DOHH2 (cell line): ENCODE results near the gene MORN3.

Experiments
- H3F3A ChIP-seq: fragments of 200-600 bp; sonication (generic), shearing (Covaris generic); 2 replicates; pipeline ENCODE4 v1.6.0; 2016; ENCODE audit warnings: antibody characterized with exemption, mild to moderate bottlenecking; ENCODE audit not compliant: control insufficient read depth, insufficient read depth
- H3K27ac ChIP-seq: fragments of 200-600 bp; sonication (generic); 2 replicates; pipeline ENCODE4 v1.5.1; 2014; ENCODE audit warnings: low read depth, mild to moderate bottlenecking, low read length, moderate library complexity
- H3K27me3 ChIP-seq: fragments of 200-600 bp; sonication (generic); 2 replicates; pipeline ENCODE4 v1.6.1; 2014; ENCODE audit warnings: mild to moderate bottlenecking, low read length, mixed read lengths; ENCODE audit not compliant: control insufficient read depth
- H3K36me3 ChIP-seq: fragments of 200-600 bp; sonication (generic); 2 replicates; pipeline ENCODE4 v1.6.1; 2014; ENCODE audit warnings: mild to moderate bottlenecking, low read length, moderate library complexity, mixed read lengths; ENCODE audit not compliant: control insufficient read depth
- H3K4me1 ChIP-seq: fragments of 200-600 bp; sonication (generic); 2 replicates; pipeline ENCODE4 v1.6.1; 2014; ENCODE audit warnings: mild to moderate bottlenecking, low read length, mixed read lengths; ENCODE audit not compliant: control insufficient read depth
- H3K4me2 ChIP-seq: fragments of 200-600 bp; sonication (generic); 2 replicates; pipeline ENCODE4 v1.6.0; 2014; ENCODE audit warnings: mild to moderate bottlenecking, low read length, moderate library complexity
- H3K4me3 ChIP-seq: fragments of 200-600 bp; sonication (generic); 2 replicates; pipeline ENCODE4 v1.5.1; 2014; ENCODE audit warnings: mild to moderate bottlenecking, low read length, mixed read lengths
- H3K79me2 ChIP-seq: fragments of 200-600 bp; sonication (generic); 2 replicates; pipeline ENCODE4 v1.6.1; 2014; ENCODE audit warnings: mild to moderate bottlenecking, low read length, mixed read lengths; ENCODE audit not compliant: control insufficient read depth
- H3K9me2 ChIP-seq: fragments of 200-600 bp; sonication (generic); replicated peaks from 2 replicates; pipeline ENCODE4 v1.6.1; 2014; ENCODE audit warnings: mild to moderate bottlenecking, low read length, mixed read lengths; ENCODE audit not compliant: control insufficient read depth
- H3K9me3 ChIP-seq: fragments of 200-600 bp; sonication (generic); 2 replicates; pipeline ENCODE4 v1.6.1; 2014; ENCODE audit warnings: antibody characterized with exemption, low read length, mixed read lengths; ENCODE audit not compliant: control insufficient read depth, insufficient read depth
- H4K20me1 ChIP-seq: fragments of 200-600 bp; sonication (generic); 2 replicates; pipeline ENCODE4 v1.6.0; 2014; ENCODE audit warnings: low read depth, mild to moderate bottlenecking, antibody characterized with exemption, low read length, moderate library complexity; ENCODE audit not compliant: control insufficient read depth, insufficient read depth
- CTCF ChIP-seq: fragments of 200-600 bp; sonication (generic); IDR thresholded peaks from one replicate; pipeline ENCODE4 v1.5.1; 2014; ENCODE audit warnings: antibody characterized with exemption, mild to moderate bottlenecking, low read depth, low read length; ENCODE audit not compliant: poor library complexity, severe bottlenecking
- EZH2phosphoT487 ChIP-seq: fragments of 200-600 bp; sonication (generic); IDR thresholded peaks from 2 replicates; pipeline ENCODE4 v1.6.1; 2017; ENCODE audit warnings: borderline replicate concordance, mild to moderate bottlenecking, antibody characterized with exemption, low read length, moderate library complexity, mixed read lengths

The MORN3 gene

DNA sequence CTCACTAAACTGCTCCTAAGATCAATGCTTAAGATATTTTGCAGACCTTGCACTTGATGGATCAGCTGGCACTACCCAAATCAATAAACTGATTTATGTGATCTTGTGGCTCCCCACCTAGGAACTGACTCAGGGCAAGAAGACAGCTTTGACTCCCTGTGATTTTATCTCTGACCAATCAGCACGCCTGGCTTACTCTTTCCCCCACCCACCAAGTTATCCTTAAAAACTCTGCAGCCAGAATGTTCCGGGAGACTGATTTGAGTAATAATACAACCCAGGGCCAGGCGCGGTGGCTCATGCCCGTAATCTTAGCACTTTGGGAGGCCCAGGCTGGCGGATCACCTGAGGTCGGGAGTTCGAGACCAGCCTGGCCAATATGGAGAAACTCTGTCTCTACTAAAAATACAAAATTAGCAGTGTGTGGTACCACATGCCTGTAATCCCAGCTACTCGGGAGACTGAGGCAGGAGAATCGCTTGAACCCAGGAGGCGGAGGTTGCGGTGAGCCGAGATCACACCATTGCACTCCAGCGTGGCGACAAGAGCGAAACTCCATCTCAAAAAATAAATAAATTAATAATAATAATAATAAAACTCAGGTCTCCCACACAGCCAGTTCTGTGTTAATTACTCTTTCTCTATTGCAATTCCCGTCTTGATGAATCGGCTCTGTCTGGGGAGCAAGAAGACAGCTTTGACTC lies 12.0 kb downstream of the MORN3 start:
- H3K9me2 ChIP-seq = no peaks in the 10 kb centered on the region
- no peaks in the 10 kb centered on the region for H4K20me1 ChIP-seq
- H3K79me2 ChIP-seq = no peaks in the 10 kb centered on the region
- no peaks in the 10 kb centered on the region for H3K27me3 ChIP-seq
- H3K27ac ChIP-seq = no peak overlapping the region
- peaks cover 14% of the 10 kb centered on the region for H3K4me1 ChIP-seq
- TF ChIP-seq EZH2phosphoT487 = no peak
- no peak for TF ChIP-seq CTCF
- peaks cover 8% of the 10 kb centered on the region; the same call in 1 of the 2 replicates for H3F3A ChIP-seq
- H3K36me3 ChIP-seq = no peaks in the 10 kb centered on the region
- no peaks in the 10 kb centered on the region for H3K9me3 ChIP-seq
- H3K4me2 ChIP-seq = no peak overlapping the region
- no peak overlapping the region for H3K4me3 ChIP-seq

DNA sequence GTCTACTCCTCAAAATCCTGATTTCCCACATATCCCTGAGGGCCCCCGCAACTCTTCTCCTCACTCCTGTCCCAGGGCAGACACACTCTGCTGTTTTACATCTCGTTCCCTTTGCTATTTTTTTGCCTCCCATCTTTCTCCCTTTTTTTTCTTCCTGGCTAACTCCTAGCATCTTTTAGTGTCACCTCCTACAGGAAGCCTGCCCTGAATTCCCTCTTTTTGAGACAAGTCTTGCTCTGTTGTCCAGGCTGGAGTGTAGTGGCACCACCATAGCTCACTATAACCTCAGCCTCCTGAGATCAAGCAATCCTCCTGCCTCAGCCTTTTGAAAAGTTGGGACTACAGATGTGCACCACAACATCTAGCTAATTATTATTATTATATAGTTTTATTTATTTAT lies 13.3 kb downstream of the MORN3 start:
- Histone ChIP-seq H3K4me3 (no peak overlapping the region), H3K27ac (no peak overlapping the region), H3K4me1 (peaks cover 14% of the 10 kb centered on the region), H3K9me3 (no peaks in the 10 kb centered on the region), H3K9me2 (no peaks in the 10 kb centered on the region), H4K20me1 (no peaks in the 10 kb centered on the region), H3K79me2 (no peaks in the 10 kb centered on the region), H3K27me3 (no peaks in the 10 kb centered on the region), H3K4me2 (no peak overlapping the region), H3K36me3 (no peaks in the 10 kb centered on the region), H3F3A (0 out of 2 replicates have a peak, but pooled peaks cover 4% of the 10 kb centered on the region)
- no peak for TF ChIP-seq CTCF

GRCh38 chr12:121653999-121654398 lies 15.5 kb downstream of the MORN3 start:
- no peak overlapping the region for H3K4me3 ChIP-seq
- H4K20me1 ChIP-seq = no peaks in the 10 kb centered on the region
- H3K9me3 ChIP-seq = no peaks in the 10 kb centered on the region
- no peak for TF ChIP-seq CTCF
- no peak for TF ChIP-seq EZH2phosphoT487
- H3K27ac ChIP-seq = no peak overlapping the region
- H3F3A ChIP-seq = 0 out of 2 replicates have a peak, but pooled peaks cover 4% of the 10 kb centered on the region
- H3K79me2 ChIP-seq = no peaks in the 10 kb centered on the region
- H3K36me3 ChIP-seq = no peaks in the 10 kb centered on the region
- H3K4me1 ChIP-seq = peaks cover 6% of the 10 kb centered on the region
- H3K27me3 ChIP-seq = no peaks in the 10 kb centered on the region
- H3K9me2 ChIP-seq = no peaks in the 10 kb centered on the region
- no peak overlapping the region for H3K4me2 ChIP-seq
